K562 (cell line): ENCODE results near the gene TEFM. TPM values are rescaled to one million over a fixed set of nuclear protein-coding genes. Genes with fewer than 3 reads are reported as not detected.

Experiments
- ATAC-seq: fragments of 200-7000 bp; cut with Tn5 transposase; 3 replicates; pipeline ENCODE4 v1.9.1; 2020; ENCODE audit warnings: moderate library complexity
- BruUV-seq: library from RNA; stranded (reverse); fragments of 400-500 nt; replicated peaks from 2 replicates; lab custom pipeline; 2021; lab: Mats Ljungman, UMichigan
- CTCF ChIA-PET: fragments of 300-600 bp; formaldehyde crosslinking; extraction: SDS; loops from one replicate; lab custom pipeline; 2021; ENCODE audit warnings: low intra/inter-chr PET ratio; lab: Yijun Ruan, JAX
- POLR2A ChIA-PET: fragments of 300-600, 350-650 bp; sonication (Branson Sonifier 250); formaldehyde crosslinking; extraction: SDS; loops from one replicate; lab custom pipeline; 2021; ENCODE audit warnings: antibody characterized with exemption, inconsistent platforms; lab: Yijun Ruan, JAX
- DNase-seq, 4 experiments: peaks; one replicate each; pipeline versions ENCODE4 v3.0.0 to v3.0.0-alpha.2; 2011 to 2018; ENCODE audit warnings: low spot score in 3 of 4, mixed read lengths in 3 of 4; ENCODE audit errors: extremely low read depth in 1 of 4
- FAIRE-seq: peaks from 2 replicates; lab custom pipeline; 2011; peaks lifted over from hg19 to GRCh38; lab: Jason Lieb, UNC
- H2AFZ ChIP-seq: 2 replicates; pipeline ENCODE4 v1.6.0; 2011; ENCODE audit warnings: low read depth, low read length, control low read depth, inconsistent platforms
- H3K27ac ChIP-seq: fragments of 200-600 bp; 3 replicates; pipeline ENCODE4 v1.8.0; 2011; ENCODE audit warnings: low read depth, mild to moderate bottlenecking, control low read depth, inconsistent platforms, low read length, moderate library complexity, mixed read lengths; ENCODE audit errors: extremely low read depth
- H3K27me3 ChIP-seq, 2 experiments: fragments of 300-600 bp in 1 of 2; 2 replicates in 1 of 2; 3 replicates in 1 of 2; pipeline versions ENCODE4 v1.6.0 to v1.8.0; 2011; ENCODE audit warnings: inconsistent platforms in 2 of 2, low read length in 2 of 2, mild to moderate bottlenecking in 1 of 2, mixed read lengths in 1 of 2, moderate library complexity in 1 of 2; ENCODE audit not compliant: control insufficient read depth in 2 of 2, insufficient read depth in 2 of 2
- H3K36me3 ChIP-seq: fragments of 300-600 bp; 3 replicates; pipeline ENCODE4 v1.8.0; 2011; ENCODE audit warnings: mild to moderate bottlenecking, low read length, inconsistent platforms; ENCODE audit not compliant: control insufficient read depth, insufficient read depth
- H3K4me1 ChIP-seq, 2 experiments: fragments of 200-600 bp in 1 of 2; replicated peaks in 1 of 2; 2 replicates in 1 of 2; 3 replicates in 1 of 2; pipeline versions ENCODE4 v1.5.1 to v1.8.0; 2011; ENCODE audit warnings: inconsistent platforms in 2 of 2, low read length in 2 of 2, mild to moderate bottlenecking in 1 of 2, mixed read lengths in 1 of 2, moderate library complexity in 1 of 2; ENCODE audit not compliant: control insufficient read depth in 2 of 2, insufficient read depth in 2 of 2
- H3K4me2 ChIP-seq: 2 replicates; pipeline ENCODE4 v1.6.1; 2011; ENCODE audit warnings: low read length, control low read depth, inconsistent platforms, mixed read lengths; ENCODE audit not compliant: insufficient read depth
- H3K4me3 ChIP-seq: fragments of 200-600 bp; sonication (generic), shearing (Covaris generic); 2 replicates; pipeline ENCODE4 v1.5.1; 2016; ENCODE audit warnings: control low read depth, inconsistent platforms
- H3K79me2 ChIP-seq: fragments of 200-600 bp; 3 replicates; pipeline ENCODE4 v1.8.0; 2011; ENCODE audit warnings: low read length, inconsistent platforms; ENCODE audit not compliant: control insufficient read depth, insufficient read depth
- H3K9ac ChIP-seq, 2 experiments: 2 replicates each; pipeline versions ENCODE4 v1.6.0 to v1.6.1; 2011; ENCODE audit warnings: low read depth in 2 of 2, low read length in 2 of 2, control low read depth in 1 of 2, inconsistent platforms in 1 of 2, mild to moderate bottlenecking in 1 of 2, mixed read lengths in 1 of 2; ENCODE audit not compliant: insufficient read depth in 1 of 2
- H3K9me1 ChIP-seq: one replicate; pipeline ENCODE4 v1.6.0; 2011; ENCODE audit warnings: inconsistent platforms, mild to moderate bottlenecking, low read length, moderate library complexity; ENCODE audit not compliant: control insufficient read depth, insufficient read depth
- H3K9me3 ChIP-seq: replicated peaks from 2 replicates; pipeline ENCODE4 v1.5.1; 2011; ENCODE audit warnings: low read depth, low read length, inconsistent platforms; ENCODE audit not compliant: control insufficient read depth, insufficient read depth
- H4K20me1 ChIP-seq: replicated peaks from 2 replicates; pipeline ENCODE4 v1.6.1; 2011; ENCODE audit warnings: low read length, inconsistent platforms, mixed read lengths; ENCODE audit not compliant: control insufficient read depth, insufficient read depth
- ATF3 ChIP-seq, 2 experiments: fragments of 450-650 bp in 1 of 2; sonication (generic) in 1 of 2; formaldehyde crosslinking in 1 of 2; IDR thresholded peaks in 1 of 2; conservative IDR thresholded peaks in 1 of 2; 2 replicates each; pipeline versions ENCODE4 v1.6.1 to v1.8.1; 2016 to 2023; ENCODE audit warnings: mild to moderate bottlenecking in 2 of 2, moderate library complexity in 2 of 2, inconsistent platforms in 1 of 2, missing genetic modification reagents in 1 of 2
- GTF2A2 ChIP-seq: IDR thresholded peaks from 2 replicates; pipeline ENCODE4 v1.6.1; 2016; ENCODE audit warnings: mild to moderate bottlenecking, missing genetic modification characterization, missing compliant biosample characterization
- HMG20B ChIP-seq: fragments of 250-450 bp; sonication (Bioruptor Pico); IDR thresholded peaks from 2 replicates; pipeline ENCODE4 v1.5.0; 2021; ENCODE audit warnings: mild to moderate bottlenecking
- NR2C2 ChIP-seq, 2 experiments: fragments of 200-800 bp in 1 of 2; sonication (Bioruptor generic) in 1 of 2; sonication (generic) in 1 of 2; formaldehyde crosslinking in 1 of 2; IDR thresholded peaks; 2 replicates each; pipeline versions ENCODE4 v1.6.1 to v1.8.0; 2016 to 2022; ENCODE audit warnings: mild to moderate bottlenecking in 1 of 2, missing compliant biosample characterization in 1 of 2, missing genetic modification characterization in 1 of 2, missing genetic modification reagents in 1 of 2
- WGBS: fragments of 100-300 bp; shearing (Covaris generic); methylation state at CpG from one replicate; pipeline ENCODE4 v1.1.6; 2016; ENCODE audit warnings: low coverage, mixed read lengths; ENCODE audit not compliant: insufficient coverage; ENCODE audit errors: missing lambda C conversion rate; 5-methylcytosine and 5-hydroxymethylcytosine counted together
- in situ Hi-C: fragments of 300-500 bp; cut with MboI; formaldehyde crosslinking; loops from 4 replicates; pipeline ENCODE4 v1.15.0; 2018; ENCODE audit warnings: inconsistent platforms, mixed read lengths
- intact Hi-C: fragments of 100-400 bp; cut with micrococcal nuclease; formaldehyde crosslinking; loops from 2 replicates; pipeline ENCODE4 v1.14.2; 2022
- polyA plus RNA-seq, 8 experiments: library from polyadenylated mRNA; depleted of rRNA in 4 of 8; stranded (reverse) in 5 of 8; unstranded in 3 of 8; fragments of >200 nt; fragmentation: Nextera tagmentation in 2 of 8; fragmentation: Illumina TruSeq in 1 of 8; extraction: Ambion mirVana in 2 of 8; extraction: Trizol in 1 of 8; gene quantifications; 2 replicates each; pipeline versions ENCODE4 v1.2.1 to v1.2.3, GENCODE V29; 2011 to 2014; ENCODE audit warnings: inconsistent platforms in 1 of 8, missing spikeins in 1 of 8
- total RNA-seq, 7 experiments: library from RNA; depleted of rRNA in 6 of 7; stranded (reverse); fragments of >200 nt in 6 of 7; fragmentation: Illumina TruSeq in 2 of 7; extraction: Trizol in 2 of 7; gene quantifications; 2 replicates each; pipeline versions ENCODE4 v1.2.1 to v1.2.3, GENCODE V29; 2011 to 2021; ENCODE audit warnings: low replicate concordance in 1 of 7

Gene TEFM
- total and polyA plus RNA-seq, 9 of the 15 experiments (the other 6 are each of a cell fraction or from before 2014, with no cell fraction given) = 12.5 to 60.3 (median 23.3) TPM

DNA sequence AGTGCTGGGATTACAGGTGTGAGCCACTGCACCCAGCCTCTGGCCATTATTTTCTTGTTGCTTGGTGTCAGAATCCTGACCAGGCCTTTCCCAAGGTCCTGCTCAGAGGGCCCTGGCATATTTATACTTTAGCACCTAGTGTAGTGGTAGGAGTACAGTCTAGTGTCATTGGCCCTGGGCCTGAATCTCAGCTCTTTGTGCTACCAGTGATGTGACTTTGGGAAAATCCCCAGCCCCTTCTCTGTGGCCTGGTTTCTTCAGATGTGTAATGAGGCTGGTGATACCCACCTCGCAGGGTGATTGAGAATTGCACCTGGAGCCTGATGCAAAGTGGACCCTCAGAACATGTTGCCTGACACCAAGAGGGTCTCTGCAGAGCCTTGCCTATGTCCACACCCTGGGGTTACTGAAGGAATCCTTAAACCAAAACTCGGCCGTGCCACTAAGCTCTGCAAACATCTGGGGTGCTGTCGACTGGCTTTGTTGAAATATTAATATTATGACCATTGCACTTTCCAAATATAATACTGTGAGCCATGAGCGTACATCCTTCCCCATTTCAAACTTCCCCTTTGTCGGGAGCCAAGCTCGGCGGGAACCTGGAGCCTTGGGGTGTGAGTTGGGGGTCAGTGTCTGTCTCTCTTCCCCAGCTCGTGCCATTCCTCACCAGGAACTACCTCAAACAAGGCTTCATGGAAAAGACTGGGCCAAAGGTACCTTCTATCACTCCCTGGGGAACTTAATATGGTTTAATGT is 46.8 kb upstream of the TEFM start:
- Histone ChIP-seq H3K27ac (no peak overlapping the region), H3K9ac (no peak overlapping the region), H3K79me2 (no peaks in the 10 kb centered on the region), H3K4me1 (no peaks in the 10 kb centered on the region), H3K27me3 (peaks cover 10 to 33% of the 10 kb centered on the region in 2 experiments; a peak in 4 of 5 replicates), H3K9me3 (no peaks in the 10 kb centered on the region), H3K9me1 (no peaks in the 10 kb centered on the region), H4K20me1 (no peaks in the 10 kb centered on the region; the same call in 1 of the 2 replicates), H2AFZ (no peak overlapping the region), H3K4me3 (no peak overlapping the region), H3K4me2 (no peak overlapping the region), H3K36me3 (no peaks in the 10 kb centered on the region)
- ChIA-PET POLR2A (no interaction called here), CTCF (no interaction called here)
- no peak for DNase-seq
- in situ Hi-C loops = no loop called here
- WGBS = 15% methylated on average over 9 of the region's 9 CpGs
- ATAC-seq = no peak
- intact Hi-C loops = no loop called here
- no TSS peak for BruUV-seq
- no peak for FAIRE-seq
- no peak for TF ChIP-seq NR2C2 (CRISPR knock-in tag; IDR thresholded peaks at IDR 0.05)
- TF ChIP-seq NR2C2 (tag; IDR thresholded peaks at IDR 0.05) = no peak
- no peak for TF ChIP-seq HMG20B (CRISPR knock-in tag)
- no peak for TF ChIP-seq GTF2A2 (tag)
- no peak for TF ChIP-seq ATF3 (IDR thresholded peaks at IDR 0.05)
- TF ChIP-seq ATF3 (CRISPR knock-in tag; conservative IDR thresholded peaks at IDR 0.05) = no peak
